Measurements from ENCODE around the gene NINJ1. TPM values are rescaled to one million over a fixed set of nuclear protein-coding genes. Genes with fewer than 3 reads are reported as not detected.

NINJ1 gene
- total and polyA plus RNA-seq, 2 of the 4 experiments (the other 2 are of a cell fraction), result 21.9 to 38.8 TPM

DNA sequence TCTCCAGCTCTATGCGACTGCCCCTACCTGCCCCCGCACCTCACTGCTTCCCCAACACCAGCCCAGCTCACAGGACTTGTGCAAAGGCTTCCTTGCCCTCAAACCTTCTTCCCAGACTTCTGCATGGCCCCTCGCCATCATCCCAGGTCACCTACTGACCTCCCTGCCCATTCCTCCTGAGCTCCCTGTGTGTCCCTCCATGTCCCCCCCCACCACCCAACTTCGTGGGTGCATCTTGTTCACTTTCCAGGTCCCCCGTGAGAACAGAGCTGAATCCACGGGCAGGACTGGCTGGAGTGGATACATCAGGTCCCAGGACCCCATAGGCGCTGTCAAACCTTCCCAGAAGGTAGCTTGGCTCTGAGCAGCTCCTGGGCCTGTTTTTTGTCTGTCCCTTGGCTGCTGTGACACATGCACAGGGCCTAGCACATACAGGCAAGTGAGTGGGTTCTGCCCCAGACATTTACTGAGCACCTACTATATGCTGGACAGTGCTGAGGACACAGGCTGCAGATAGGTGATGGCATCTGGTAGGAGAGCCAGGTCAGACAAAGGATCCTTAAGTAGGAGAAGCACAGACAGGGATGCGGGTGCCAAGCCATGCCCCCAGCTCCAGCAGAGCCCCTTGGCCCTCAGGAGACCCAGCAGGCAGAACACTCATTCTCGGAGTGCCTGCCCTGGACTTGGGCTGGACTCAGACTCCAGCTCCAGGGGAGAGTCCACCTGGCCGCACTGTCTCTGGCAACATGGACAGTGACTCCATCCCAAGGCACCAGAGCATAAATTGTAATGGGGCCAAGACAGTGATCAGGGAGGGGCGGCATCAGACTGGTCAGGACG is 15.0 kb downstream of the NINJ1 start:
- Histone ChIP-seq H3K4me2 (ENCODE audit: low read depth, low read length) (no peak overlapping the region), H3K27me3 (ENCODE audit: control insufficient read depth, insufficient read depth, low read length) (no peaks in the 10 kb centered on the region), H4K91ac (ENCODE audit: insufficient read depth, low read depth, low read length) (peak overlapping the region; percentile 56), H3K4me1 (ENCODE audit: control insufficient read depth, insufficient read depth, low read length) (peaks cover 15% of the 10 kb centered on the region), H3K4me3 (ENCODE audit: insufficient read depth, low read depth, low read length) (no peak overlapping the region), H3K9me3 (ENCODE audit: control insufficient read depth, insufficient read depth, low read length) (no peaks in the 10 kb centered on the region), H4K8ac (ENCODE audit: low read depth in 2 of 2, low read length in 2 of 2) (peak overlapping the region in 1 of 2 experiments; percentile 79; a peak in 3 of 4 replicates), H2BK20ac (ENCODE audit: low read depth, low read length) (peak overlapping the region; percentile 81), H2BK5ac (ENCODE audit: low read depth, low read length, poor library complexity, severe bottlenecking) (peak overlapping the region; percentile 69), H3K4ac (ENCODE audit: low read depth, low read length) (peak overlapping the region; percentile 89), H3K9me1 (ENCODE audit: insufficient read depth, low read length) (peaks cover 23% of the 10 kb centered on the region), H4K5ac (ENCODE audit: low read depth, low read length) (peak overlapping the region; percentile 44; the same call in 1 of the 2 replicates), H4K20me1 (ENCODE audit: insufficient read depth, low read length) (no peaks in the 10 kb centered on the region; the same call in 1 of the 2 replicates), H2AK9ac (replicated peaks; ENCODE audit: low read depth, low read length, poor library complexity) (peak overlapping the region; percentile 95), H2AK5ac (ENCODE audit: low read depth, low read length) (peak overlapping the region; percentile 93), H3K23ac (ENCODE audit: low read depth, low read length) (0 out of 2 replicates have a peak overlapping the region, but pooled peaks have one; percentile 42), H2BK15ac (ENCODE audit: low read depth, low read length) (no peak overlapping the region), H3K79me1 (ENCODE audit: low read depth in 1 of 2, low read length in 2 of 2) (0 out of 4 replicates have a peak, but pooled peaks cover 0 to 5% of the 10 kb centered on the region in 2 experiments), H3K56ac (ENCODE audit: extremely low read depth, insufficient read depth, low read length) (no peak overlapping the region), H3K9ac (ENCODE audit: low read depth, low read length) (no peak overlapping the region), H2AFZ (replicated peaks; ENCODE audit: low read length, poor library complexity) (peak overlapping the region; percentile 86), H3K36me3 (ENCODE audit: control insufficient read depth, insufficient read depth, low read length) (peaks cover 12% of the 10 kb centered on the region; the same call in 1 of the 2 replicates), H3K14ac (replicated peaks; ENCODE audit: low read depth, low read length) (peak overlapping the region; percentile 82), H3K27ac (ENCODE audit: insufficient read depth, low read length) (peak overlapping the region; percentile 74), H2BK120ac (ENCODE audit: low read depth, low read length) (peak overlapping the region; percentile 82), H3K18ac (ENCODE audit: low read depth, low read length) (no peak overlapping the region; the same call in 1 of the 2 replicates)
- CTCF ChIA-PET, result interaction anchor here (1.0 to 1.2 kb wide), 2 partner anchors 10 kb away, joined by 3 to 4 read pairs; no protein-coding TSS in a partner anchor
- 0 out of 2 replicates have a peak, but pooled peaks have one; percentile 28 for TF ChIP-seq POLR2A (IDR thresholded peaks at IDR 0.05; ENCODE audit: low read depth, low read length)
- no peak for TF ChIP-seq RAD21 (IDR thresholded peaks at IDR 0.05; ENCODE audit: low read length)
- ATAC-seq (ENCODE audit: low read depth) (no peak), DNase-seq (no peak)
- POLR2A ChIA-PET (ENCODE audit: unreplicated experiment), result interaction anchor here (0.6 kb wide), 1 partner anchor 93 kb away, joined by 3 read pairs; no protein-coding TSS in a partner anchor
- BruUV-seq (replicated peaks), result no TSS peak
- 98% methylated on average over 9 of the region's 12 CpGs; no CpG with 5 or more reads in 1 of the 2 experiments for WGBS, 2 experiments (ENCODE audit: extremely low coverage in 2 of 2, insufficient read length in 1 of 2)
- intact Hi-C loops (cut with micrococcal nuclease), result no loop called here
- in situ Hi-C loops (cut with MboI; ENCODE audit: low sequenced_read_pairs), result loop anchor here (10.0 to 25.0 kb wide), 2 partner anchors 336 to 443 kb away; partner anchors contain the start of genes FAM120A and FAM120AOS
- dilution Hi-C loops (cut with HindIII; ENCODE audit: low sequenced_read_pairs, unreplicated experiment), result no loop called here
